HG02642 (cell line): Measurements from ENCODE around the gene NFATC2.
"Not testable (repeated sequence)": the region's sequence is repeated elsewhere in the genome, so short reads cannot be mapped to it uniquely, and the experiment has no call there.

Experiments
- ATAC-seq: cut with Tn5 transposase; IDR thresholded peaks from one replicate; pipeline ENCODE4 v1.9.1; 2021; ENCODE audit warnings: mild to moderate bottlenecking; ENCODE audit not compliant: unreplicated experiment, poor library complexity

Gene NFATC2

GRCh38 chr20:51569815-51570738, 27.6 kb upstream of the NFATC2 start:
- ATAC-seq, result no peak

DNA sequence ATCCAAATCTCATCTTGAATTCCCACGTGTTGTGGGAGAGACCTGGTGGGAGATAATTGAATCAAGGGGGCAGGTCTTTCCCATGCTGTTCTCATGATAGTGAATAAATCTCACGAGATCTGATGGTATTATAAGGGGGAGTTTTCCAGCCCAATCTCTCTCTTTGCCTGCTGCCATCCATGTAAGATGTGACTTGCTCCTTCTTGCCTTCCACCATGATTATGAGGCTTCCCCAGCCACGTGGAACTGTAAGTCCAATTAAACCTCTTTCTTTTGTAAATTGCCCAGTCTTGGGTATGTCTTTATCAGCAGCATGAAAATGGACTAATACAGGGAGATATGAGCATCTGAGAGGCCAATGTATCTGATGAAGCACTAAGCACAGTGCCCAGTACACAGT, 26.0 kb upstream of the NFATC2 start:
- ATAC-seq, result not testable (repeated sequence)

DNA sequence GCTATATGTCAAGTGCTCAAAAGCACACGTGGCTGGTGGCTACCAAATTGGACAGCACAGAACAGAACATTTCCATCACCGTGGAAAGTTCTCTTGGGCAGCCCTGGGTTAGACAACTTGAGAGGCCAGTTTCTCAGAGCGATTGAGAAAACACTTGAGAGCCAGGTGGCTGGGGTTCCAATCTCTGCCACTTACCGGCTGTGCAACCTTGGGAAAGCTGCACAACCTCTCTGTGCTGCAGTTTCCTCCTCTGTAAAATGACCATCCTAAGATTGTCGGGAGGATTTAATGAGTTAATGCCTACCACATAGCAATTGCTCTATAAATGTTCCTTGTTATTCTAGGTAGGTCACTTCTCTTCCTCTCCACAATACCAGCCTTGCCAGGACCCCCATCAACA, 25.1 kb upstream of the NFATC2 start:
- no peak for ATAC-seq

- no peak for ATAC-seq
These were observed 24.1 kb upstream of the NFATC2 start for GRCh38 chr20:51566594-51566993.

- ATAC-seq, result no peak
These were observed 23.0 kb upstream of the NFATC2 start for GRCh38 chr20:51565298-51566144.

DNA sequence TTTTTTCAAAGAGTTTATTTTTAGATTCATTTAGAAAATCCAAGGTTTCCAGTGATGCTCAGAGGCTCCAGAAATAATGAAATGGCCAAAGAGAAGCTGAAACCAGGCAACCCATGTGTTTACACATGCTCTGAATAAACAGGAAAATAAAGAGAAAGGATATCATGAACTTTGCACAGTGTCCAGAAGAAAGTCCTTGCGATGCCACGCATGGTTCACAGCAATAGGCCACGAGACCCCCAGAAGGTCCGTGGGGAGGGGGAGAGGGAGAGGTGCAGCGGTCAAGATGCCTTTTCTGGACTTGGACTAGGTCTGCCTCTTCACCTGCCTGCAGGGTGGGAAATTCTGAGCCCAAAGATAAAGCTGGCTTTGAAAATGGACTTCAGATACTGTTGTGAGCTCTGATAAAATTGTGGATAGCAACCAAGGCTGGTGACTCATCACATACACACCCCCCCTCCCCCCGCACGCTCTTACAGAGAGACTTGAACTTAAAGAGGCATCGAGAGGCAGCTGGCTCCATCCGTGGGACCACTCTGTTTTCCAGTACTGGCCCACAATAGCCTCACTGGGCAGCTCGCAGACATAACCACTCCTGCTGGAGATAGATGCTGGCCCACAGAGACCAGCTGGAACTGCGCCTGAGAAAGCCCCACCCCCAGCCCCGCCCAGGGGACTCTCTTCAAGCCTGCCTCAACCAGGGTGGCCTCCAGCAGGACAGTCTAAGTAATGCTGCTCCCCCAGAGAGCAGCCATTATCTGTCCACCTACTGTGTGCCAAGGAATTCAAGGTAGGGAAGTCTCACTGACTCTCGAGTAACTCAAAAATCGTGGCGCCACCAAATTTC, 21.2 kb upstream of the NFATC2 start:
- no peak for ATAC-seq

DNA sequence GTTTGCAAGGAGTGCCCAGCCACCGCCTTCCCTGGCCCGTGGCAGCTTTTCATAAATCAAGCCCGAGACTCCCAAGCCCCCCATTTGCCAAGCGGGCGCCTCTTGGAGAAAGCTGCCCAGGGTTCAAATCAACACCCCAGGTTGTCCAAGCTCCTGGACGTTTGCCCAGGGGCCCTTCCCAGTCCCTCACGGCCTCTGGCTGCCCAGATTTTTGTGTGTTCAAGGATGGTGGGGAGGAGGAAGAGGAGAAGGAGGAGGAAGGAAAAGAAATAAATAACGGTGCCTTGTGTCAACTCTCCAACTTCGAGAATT, 20.6 kb upstream of the NFATC2 start:
- no peak for ATAC-seq

DNA sequence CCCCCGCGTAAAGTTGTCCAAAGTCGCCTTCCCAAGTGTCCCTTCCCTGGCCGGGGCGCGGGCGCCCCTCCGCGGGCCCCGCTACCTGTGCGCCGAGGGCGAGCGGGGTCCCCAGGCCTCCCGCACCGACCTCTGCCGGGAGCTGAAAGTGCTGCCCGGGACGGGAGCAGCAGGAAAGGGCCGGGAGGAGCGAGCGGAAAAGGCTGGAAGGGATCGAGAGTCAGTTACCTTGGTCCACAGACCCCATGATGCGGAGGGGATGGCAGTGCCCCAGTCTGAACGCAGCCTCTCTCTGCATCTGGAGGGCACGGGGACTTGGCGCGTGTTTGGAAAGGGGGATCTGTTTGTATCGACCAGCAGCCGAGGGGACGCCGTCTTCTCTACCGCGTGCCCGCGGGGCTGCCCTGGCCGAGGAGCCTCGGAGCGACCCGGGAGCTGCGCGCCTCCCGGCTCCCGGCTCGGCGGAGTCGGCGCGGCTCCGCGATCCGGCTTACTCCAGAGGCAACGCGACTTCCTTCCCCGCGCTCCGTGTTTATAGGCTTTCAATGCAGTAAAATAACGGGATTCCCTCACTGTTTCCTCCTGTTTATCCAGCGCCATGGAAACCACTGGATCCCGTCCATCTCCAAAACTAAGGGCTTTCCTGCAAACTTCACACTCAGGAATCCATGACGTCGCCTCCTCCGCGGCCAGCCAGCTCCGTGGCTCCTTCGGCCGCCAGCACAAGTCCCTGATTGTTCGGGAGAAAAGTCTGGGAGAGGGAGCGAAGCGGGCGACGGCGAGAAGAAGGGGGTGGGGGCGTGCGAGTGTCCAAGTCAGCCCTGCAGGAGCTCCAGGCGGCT, 20.0 kb upstream of the NFATC2 start:
- ATAC-seq, result no peak

DNA sequence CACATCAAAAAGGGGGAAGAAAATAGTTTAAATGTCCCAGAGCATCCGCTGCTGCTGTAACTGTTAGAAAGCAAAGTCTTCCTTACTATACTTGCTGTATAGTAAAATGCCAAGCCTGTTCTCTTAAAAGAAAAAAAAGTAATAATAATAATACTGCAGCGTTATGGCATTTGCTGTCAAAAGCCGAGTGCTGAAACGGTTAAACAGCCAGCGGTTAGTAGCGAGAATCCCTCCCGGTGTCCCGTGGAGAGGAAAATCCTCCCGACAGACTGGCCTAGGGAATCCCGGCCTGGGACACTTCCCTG, 19.5 kb upstream of the NFATC2 start:
- no peak for ATAC-seq

DNA sequence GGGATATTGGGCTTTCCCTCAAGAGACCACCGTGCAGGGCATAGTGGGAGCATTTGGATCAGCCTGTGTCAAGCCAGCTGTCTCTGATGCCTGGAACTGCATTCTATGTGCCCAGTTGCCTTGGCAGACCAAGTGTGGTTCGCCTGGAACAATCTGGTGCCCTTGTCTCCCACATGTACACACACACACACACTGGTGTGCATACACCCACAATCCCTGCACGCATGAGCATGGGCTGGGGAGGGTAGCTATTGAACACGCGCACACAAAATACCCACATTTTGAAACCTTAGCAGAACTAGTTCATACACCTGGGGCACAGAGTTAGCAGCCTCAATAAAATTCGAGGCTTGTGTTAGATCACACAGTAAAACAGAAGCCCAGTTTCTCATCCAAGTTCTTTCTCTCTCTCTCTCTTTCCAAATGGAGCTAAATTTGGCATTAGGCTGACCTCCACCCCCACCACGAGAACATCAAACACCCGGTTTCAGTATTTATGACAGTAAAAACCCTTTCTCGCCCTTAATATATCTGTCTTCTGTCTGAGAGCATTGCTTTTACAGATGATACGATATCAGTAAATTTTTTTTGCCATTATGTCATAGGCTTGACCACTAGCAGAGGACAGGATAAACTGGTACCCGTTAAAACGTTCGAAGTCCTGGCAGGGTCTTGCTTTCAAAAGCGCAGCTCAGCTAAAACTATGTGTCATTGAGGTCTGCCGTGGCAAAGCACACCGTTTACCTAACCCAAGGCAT, 18.2 kb upstream of the NFATC2 start:
- no peak for ATAC-seq

DNA sequence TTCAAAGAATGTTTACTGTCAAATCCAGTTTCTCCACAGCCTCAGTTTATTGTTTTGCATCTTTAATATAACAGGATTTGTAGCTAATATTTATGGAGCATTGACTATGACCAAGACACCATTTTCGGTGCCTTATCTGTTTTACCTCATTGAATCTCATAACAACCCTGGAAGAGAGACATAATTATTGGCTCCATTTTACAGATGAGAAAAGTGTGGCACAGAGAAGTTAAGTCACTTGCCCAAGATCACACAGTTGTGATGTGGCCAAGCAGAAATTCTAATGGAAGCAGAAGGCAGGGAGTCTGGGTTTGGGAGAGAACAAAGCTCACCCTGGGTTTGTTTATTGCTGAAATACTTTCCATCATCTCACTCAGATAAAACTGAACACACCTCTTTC, 17.5 kb upstream of the NFATC2 start:
- ATAC-seq, result no peak

GRCh38 chr20:51554538-51555165, 12.1 kb upstream of the NFATC2 start:
- no peak for ATAC-seq

- ATAC-seq, result no peak
These were observed 11.5 kb upstream of the NFATC2 start for GRCh38 chr20:51553897-51554486.

GRCh38 chr20:51551186-51551585, 8.7 kb upstream of the NFATC2 start:
- ATAC-seq, result no peak

DNA sequence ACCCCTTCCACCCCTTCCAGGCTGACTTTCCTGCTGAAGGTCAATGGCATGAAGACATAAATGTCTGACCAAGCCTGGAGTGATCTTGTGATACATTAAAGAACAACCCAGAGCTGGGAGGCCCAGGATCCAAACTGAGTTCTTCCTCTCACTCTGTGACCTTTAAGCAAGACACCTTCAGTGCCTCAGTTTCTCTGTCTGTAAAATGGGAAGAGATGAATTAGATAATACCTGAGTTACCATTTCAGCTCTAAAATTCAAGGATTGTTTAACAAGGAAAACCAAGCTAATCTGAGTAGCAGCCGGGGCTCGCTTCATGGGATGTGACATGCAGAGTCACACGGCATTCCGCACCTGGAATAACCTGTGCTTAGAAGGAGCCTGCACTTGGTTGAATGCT, 7.0 kb upstream of the NFATC2 start:
- ATAC-seq, result no peak

DNA sequence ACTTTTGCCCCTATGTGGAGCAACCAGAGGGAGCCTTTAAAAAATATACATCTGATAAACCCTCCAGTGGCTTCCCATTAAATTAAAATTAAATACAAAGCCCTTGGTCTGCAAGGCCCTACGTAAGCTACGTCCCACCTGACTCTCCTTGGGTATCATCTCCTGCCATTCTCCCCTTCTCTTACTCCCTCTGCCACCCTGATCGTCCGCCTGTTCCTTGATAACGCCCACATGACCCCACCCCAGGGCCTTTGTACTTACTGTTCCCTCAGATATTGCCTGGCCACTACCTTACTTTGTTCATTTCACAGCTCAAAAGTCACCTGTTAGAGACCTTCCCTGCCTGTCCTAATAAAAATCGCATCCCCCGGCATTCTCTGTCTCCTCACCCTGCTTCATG, 5.4 kb upstream of the NFATC2 start:
- no peak for ATAC-seq

DNA sequence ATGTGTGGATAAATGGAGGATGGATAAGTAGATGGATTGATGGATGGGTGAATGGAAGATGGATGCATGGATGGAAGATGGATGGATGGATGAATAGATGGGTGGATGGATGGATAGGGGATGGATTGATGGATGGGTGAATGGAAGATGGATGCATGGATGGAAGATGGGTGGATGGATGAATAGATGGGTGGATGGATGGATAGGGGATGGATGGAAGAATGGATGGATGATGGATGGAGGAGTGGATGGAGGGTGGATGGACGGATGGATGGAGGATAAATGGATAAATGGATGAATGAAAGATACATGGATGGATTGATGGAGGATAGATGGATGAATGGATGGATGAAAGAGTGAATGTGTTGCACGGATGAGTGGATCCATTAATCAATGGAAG, 3.0 kb upstream of the NFATC2 start:
- ATAC-seq, result no peak

GRCh38 chr20:51543422-51543788, 886 bp upstream of the NFATC2 start:
- no peak for ATAC-seq
